SIG-M5 treated with dmso at 0.1 percent for 504 hours (cell line): ENCODE measurements around the gene WWC2.

ENCODE experiments used
- DNase-seq: peaks from one replicate; lab custom pipeline; 2025; ENCODE audit not compliant: unreplicated experiment; lab: John Stamatoyannopoulos, UW

Gene WWC2

DNA sequence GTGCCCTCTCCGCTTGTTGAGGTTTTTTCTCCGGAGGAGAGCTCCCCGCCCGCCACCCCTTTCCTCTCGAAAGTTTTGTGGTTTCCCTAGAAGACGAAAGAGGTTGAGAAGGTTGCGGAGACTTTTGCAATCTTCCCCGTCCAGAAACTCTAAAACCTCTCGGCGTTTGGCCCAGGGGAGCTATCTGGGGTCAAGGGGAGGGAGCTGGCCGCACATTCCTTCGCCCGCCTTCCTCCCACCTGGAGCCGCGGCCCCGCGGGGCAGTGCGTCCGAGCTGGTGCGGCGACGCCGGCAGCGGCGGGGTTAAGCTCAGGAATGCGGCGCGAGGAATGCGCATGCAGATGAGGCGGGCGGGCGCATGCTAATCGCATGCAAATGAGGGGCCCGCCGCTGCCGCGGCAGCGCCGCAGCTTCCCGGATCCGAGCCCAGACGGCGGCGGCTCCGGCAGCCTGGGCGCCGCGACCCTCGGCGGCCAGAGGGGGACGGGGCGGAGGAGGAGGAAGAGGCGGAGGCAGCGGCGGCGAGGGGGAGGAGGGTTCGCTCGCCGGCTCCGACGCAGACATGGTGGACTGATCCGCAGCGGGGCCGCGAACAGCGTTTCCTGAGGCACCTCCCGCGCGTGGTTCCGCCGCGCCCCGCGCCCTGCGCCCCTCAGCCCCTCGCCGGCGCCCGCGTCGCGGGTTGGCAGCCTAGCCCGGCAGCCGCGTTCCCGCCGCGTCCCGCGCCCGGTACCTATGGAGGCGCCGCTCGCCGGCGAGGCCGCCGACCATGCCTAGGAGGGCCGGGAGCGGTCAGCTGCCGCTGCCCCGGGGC lies at the start of gene WWC2:
Gene WWC2, plus strand, starts transcription at position 535 of the 814 bp plus-strand sequence. Its CDS starts 235 bp downstream, at position 770.
- peak; percentile 72 for DNase-seq

DNA sequence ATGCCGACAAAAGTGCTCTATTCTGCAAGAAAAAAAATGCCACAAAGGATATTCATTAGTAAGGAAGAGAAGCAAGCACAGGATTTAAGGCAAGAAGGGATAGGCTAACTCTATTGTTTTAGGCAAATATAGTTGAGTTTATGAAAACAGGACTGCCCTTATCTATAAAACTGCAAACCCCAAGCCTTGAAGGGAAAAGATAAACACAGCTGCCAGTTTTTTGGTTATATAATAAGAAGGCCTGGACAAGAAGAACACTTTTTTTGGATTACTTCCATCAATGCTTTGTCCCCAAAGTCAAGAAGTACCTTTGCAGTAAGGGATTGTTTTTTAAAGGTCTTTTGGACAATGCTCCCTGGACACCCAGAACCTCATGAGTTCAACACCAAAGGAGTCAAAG lies 45.4 kb upstream of the WWC2 start:
- DNase-seq: no peak

- DNase-seq: no peak
These were observed 41.8 kb upstream of the WWC2 start for GRCh38 chr4:183057255-183057654.

DNA sequence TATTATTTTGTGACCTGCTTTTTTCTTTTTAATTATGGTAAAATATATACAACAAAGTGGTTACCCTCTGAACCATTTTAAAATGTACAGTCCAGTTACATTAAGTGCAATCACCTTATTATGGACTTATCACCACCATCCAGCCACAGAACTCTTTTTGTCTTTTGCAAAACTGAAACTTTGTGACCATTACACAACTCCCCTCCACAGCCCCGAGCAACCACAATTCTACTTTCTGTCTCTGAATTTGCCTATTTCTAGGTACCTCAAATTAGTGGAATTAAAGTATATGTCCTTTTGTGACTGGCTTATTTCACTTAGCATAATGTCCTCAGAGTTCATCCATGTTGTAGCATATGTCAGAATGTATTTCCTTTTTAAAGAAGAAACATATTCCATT lies 39.3 kb upstream of the WWC2 start:
- no peak for DNase-seq

DNA sequence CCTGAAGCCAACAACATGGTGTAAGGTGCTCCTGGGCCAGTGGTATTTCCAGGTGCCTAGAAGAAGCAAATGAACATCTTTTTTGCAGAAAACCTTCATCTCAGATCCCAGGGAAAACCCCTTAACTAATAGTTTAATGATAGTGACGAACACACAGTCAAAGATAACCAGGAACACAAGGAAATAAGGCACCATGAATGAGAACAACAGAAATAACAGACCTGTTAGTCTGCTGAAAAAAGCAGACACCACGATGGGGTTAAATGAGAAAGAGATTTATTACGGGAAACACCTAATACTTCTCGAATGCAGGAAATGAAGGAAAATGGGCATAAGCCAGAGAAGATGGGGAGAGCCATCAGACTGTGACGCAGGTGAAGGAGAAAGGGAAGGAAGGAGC lies 30.6 kb upstream of the WWC2 start:
- no peak for DNase-seq

DNA sequence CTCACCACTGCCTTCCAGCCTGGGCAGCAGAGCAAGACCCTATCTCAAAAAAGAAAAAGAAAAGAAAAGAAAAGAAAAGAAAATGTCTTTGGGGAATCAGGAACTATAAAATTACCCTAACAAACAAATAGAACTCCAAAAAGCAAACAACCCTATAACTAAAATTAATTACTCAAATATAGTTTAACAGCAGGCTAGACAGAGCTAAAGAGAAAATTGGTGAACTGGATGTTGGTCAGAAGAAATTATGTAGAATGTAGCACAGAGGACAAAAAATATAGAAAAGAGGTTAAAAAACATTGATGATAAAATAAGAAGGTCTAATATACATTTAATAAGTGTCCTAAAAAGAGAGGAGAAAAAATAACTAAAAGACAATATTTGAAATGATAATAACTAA lies 27.8 kb upstream of the WWC2 start:
- no peak for DNase-seq

GRCh38 chr4:183072176-183072575 lies 26.9 kb upstream of the WWC2 start:
- DNase-seq: no peak

- DNase-seq: no peak
These were observed 25.3 kb upstream of the WWC2 start for GRCh38 chr4:183073838-183074145.

DNA sequence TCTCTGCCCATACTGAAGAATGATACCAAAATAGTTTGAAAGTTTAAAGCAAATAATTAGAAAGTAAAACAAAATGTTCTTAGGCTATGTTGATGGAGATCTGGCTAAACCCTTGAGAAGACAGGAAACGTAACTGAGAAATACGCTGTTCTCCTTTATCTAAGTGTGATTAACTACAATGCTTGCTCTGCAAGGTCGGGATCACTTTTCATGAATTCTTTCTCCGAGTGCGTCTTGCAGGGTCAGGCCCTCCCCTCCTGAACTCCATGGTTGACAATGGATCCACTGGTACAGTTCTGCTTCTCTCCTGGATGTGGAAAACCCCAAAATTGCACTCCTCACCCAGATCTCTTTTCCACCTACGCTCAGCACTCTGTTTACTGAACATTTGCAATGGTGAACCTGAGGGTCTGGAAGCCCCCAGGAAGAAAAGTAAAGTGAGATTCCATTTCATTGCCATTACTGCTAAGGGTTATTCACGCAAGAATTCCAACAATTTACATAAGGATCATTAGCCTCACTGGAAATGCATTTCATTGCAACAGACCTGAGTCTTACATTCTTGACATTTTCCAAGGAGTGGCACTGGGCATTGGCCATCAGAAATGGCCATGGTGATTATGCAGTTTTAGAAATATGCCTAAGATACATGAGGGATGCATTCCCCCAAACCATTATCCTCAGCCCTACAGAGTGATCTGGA lies 24.6 kb upstream of the WWC2 start:
- DNase-seq: no peak

DNA sequence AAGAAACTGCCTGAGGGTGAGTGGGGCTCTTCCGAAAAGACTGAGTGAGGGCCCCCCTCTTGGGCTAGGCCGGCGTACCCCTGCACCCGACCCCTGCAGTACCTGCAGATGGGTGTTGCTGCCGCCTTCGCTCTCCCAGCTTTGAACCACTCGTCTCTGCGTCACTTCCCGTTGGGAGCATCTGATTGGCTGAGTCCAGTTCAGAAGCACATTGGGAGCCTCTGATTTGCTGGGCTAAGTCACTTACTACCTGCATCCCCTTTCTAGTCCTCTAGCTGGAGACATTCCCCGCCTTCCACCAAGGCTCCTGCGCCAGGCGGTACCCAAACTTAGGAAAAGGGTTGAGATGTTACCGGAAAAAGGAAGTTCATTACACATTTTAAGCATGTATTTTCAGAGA lies 20.4 kb upstream of the WWC2 start:
- DNase-seq: no peak

DNA sequence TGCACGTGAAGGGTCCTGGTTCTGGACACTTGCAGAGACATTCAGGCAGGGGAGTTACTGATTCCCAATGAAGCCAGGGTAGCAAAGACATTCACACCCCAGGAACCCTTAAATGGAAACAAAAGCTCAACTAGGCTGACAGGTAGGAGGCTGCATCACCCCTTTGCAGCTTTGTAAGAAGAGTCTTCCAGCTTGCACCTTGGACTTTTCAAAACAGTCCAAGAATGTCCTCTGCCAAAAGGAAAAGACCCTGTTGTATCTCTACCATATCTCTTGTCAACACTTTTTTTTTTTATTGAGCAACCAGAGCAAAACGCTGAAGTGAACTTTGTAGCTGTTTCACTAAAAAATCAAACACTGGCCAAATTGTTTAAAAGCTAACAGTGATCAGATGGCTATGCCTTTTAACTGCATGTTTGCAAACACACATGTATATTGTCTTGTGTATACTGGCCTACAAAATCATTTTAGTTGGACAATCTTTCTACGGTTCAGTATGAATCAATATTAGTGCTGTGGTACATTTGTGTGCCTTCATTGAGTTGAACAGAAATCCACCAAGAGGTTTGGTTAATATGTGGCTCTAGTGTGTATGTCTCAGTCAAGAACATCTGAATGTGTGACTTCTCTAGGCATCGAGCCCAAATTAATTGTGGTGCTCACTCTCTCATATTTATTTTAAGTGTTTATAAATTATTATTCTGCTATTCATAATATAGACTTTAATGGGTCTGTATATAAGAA lies 18.5 kb upstream of the WWC2 start:
- no peak for DNase-seq

DNA sequence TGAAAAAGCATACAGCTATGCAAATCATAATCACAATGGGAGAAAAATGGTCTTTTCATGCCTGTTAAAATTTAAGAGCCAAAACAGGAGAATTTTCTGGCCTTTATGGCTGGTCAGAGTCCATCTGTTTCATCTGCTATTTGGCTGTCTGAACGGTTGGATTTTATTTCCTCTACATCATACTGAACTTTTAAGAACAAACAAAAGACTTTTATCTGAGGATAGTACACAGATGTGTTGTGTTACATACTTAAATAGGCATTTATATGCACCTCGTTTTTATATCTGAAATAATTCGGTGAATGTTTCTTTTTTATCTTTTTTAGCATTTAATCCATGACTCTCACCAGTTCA lies 18.0 kb upstream of the WWC2 start:
- no peak for DNase-seq

DNA sequence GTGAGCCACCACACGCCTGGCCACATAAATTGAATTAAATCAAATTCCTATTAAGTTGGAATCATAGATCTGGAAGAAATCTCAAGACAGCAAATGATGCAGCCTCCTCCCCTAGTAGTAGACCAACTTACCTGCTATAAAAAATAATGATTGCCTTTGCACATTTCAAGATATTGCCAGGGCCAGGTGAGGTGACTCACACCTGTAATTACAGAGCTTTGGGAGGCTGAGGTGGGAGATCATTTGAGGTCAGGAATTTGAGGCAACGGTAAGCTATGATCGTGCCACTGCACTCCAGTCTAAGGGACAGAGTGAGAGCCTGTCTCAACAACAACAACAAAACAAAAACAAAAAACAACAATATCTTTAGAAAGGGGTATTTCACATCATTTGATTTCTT lies 17.0 kb upstream of the WWC2 start:
- DNase-seq: no peak

DNA sequence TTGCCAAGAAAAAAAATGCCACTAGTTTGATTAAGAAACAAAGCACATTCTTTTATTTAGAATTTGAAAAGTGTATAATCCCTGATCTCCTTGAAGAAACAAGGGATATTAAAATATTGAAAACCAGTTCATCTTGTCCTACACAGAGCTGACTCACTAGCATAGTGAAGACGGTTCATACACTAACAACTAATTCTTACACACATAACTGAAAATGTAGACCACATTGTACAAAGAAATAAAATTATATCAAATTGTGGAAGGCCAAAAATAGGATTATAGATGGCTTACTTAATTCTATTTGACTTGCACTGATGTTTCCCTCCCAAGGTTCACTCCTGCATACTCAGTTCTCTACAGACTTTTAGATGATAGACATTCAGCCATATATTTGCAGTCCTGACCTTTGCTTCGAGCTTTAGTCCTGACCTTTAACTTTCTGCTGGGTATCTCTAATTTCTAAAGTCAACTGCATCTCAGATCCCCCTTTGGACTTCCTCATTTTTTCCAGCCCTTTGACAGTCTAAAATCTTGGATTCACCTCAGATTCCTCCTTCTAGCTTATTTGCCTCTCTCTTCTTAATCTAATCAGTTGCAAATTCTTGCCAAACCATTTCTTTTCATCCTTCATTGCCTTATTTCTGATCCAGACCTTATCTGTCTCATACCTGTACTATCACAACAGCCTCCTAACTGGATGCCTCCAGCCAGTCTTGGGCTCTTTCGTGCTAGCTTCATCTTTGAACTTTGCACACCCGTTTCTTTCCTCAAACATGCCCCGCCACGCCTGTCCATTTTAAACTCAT lies 4.5 kb upstream of the WWC2 start:
- DNase-seq: no peak

GRCh38 chr4:183095199-183095512 lies 3.9 kb upstream of the WWC2 start:
- DNase-seq: no peak

DNA sequence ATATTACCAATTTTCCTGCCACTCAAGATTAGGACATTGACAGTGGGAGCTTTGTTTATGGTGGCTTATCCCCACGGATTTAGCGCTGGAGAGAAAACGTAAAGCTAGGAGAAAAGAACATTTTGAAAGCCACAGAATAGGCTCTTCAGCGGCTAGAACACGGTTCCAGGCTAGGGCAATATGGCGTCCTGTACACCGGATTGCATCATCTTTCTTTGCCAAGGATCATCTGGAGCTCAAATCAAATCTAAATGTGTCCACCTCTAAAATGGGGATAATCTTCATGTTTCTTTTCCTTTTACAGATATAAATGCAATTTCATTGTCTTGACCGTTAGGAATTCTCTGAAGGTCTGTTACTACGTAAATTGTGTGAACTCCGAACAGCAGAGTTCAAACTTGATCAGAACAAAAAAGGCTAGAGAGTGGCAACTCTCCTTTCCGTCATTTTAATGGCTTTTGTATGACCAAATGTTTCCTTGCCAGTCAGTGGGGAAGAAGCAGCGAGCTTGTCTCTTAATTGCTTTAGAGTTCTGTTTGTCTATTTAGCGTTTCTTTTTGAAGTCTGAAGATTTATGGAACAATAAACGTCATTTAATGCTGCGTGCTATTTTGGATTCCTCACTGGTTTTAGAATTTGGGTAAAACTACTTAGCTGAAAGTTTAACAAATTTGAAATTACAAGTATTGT lies 2.6 kb upstream of the WWC2 start:
- DNase-seq: no peak

GRCh38 chr4:183097231-183098018 lies 1.6 kb upstream of the WWC2 start:
- no peak for DNase-seq

GRCh38 chr4:183098019-183098722 lies 886 bp upstream of the WWC2 start:
- DNase-seq: no peak

DNA sequence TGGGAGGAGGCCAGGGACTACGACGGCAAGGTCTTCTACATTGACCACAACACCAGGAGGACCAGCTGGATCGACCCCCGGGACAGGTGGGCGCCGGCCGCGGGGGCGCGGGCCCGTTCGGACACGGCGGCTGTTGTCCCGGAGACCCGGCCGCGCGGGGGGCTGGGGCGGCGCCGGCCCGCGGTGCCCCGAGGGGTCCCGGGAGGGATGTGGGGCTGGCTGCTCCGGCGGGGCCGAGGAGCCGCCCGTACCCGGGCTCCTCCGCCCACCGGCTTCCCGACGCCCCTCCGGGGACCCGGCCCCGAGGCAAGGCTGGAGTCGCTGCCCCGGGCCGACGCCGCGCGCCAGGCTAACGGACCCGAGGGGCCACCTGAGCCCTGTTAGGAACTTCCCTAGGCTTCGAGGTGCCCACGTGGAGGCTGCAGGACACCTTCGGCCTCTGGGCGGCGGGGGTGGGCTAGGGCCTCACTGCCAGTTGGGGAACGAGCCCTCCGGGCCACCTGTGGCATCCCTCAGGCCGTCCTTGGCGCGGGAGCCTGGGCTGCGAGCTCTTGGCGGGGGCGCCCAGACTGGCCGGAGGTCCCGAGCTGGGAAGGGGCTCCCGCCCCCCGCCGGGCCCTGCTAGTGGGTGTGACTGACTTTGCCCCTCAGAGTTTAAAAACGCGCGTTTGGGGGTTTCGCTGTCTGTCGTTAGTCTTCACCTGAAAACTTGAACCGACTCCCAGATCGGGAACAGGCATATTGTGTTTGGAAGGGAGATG lies 660 bp downstream of the WWC2 start:
- no peak for DNase-seq
